Stimulated activated naive CD4-positive, alpha-beta T cell (primary cell): ENCODE results near the gene TMEM51.
A peak's percentile ranks its signal among the peaks of the same experiment; 100 is the strongest.

Experiments used
- DNase-seq, 6 experiments: peaks; one replicate each; lab custom pipeline; 2025; lab: John Stamatoyannopoulos, UW

The TMEM51 gene

GRCh38 chr1:15246960-15247614, 93.5 kb downstream of the TMEM51 start, which contains the start of gene FHAD1:
Gene FHAD1, plus strand, starts transcription at chr1:15247223. Its CDS starts 4,562 bp downstream, at chr1:15251785.
- DNase-seq: peak in 1 of 6 experiments; percentile 35

GRCh38 chr1:15248216-15248615, 94.7 kb downstream of the TMEM51 start:
- no peak for DNase-seq

- DNase-seq: peak in 4 of 6 experiments; percentile 6 to 55 (median 36)
These were observed 95.5 kb downstream of the TMEM51 start for GRCh38 chr1:15249081-15249480.

- no peak for DNase-seq
These were observed 98.6 kb downstream of the TMEM51 start for GRCh38 chr1:15251857-15252835.

GRCh38 chr1:15254559-15254958, 101.0 kb downstream of the TMEM51 start:
- no peak for DNase-seq

- DNase-seq: no peak
These were observed 102.1 kb downstream of the TMEM51 start for GRCh38 chr1:15255582-15256149.

- DNase-seq: no peak
These were observed 103.0 kb downstream of the TMEM51 start for GRCh38 chr1:15256584-15256983.

- no peak for DNase-seq
These were observed 103.8 kb downstream of the TMEM51 start for GRCh38 chr1:15257309-15257708.

- no peak for DNase-seq
These were observed 105.5 kb downstream of the TMEM51 start for GRCh38 chr1:15258833-15259621.

- no peak for DNase-seq
These were observed 106.1 kb downstream of the TMEM51 start for GRCh38 chr1:15259622-15260007.

GRCh38 chr1:15260418-15261154, 107.0 kb downstream of the TMEM51 start:
- no peak for DNase-seq

- DNase-seq: no peak
These were observed 107.8 kb downstream of the TMEM51 start for GRCh38 chr1:15261155-15262002.

- DNase-seq: no peak
These were observed 108.4 kb downstream of the TMEM51 start for GRCh38 chr1:15262003-15262377.

GRCh38 chr1:15262706-15263105, 109.2 kb downstream of the TMEM51 start:
- DNase-seq: no peak

GRCh38 chr1:15264769-15265168, 111.2 kb downstream of the TMEM51 start:
- DNase-seq: no peak
